ENCODE measurements around the gene RNF17.
"Not testable (repeated sequence)": the region's sequence is repeated elsewhere in the genome, so short reads cannot be mapped to it uniquely, and the experiment has no call there.

RNF17 gene

GRCh38 chr13:24763596-24764275 is at the start of gene RNF17:
RNF17 (plus strand) TSS chr13:24764169; CDS start chr13:24764204, 35 bp downstream.
- no peak for FAIRE-seq
- no peak for DNase-seq (ENCODE audit: extremely low spot score, insufficient read length, low read depth)

- DNase-seq (ENCODE audit: extremely low spot score, insufficient read length, low read depth) (no peak), FAIRE-seq (no peak)
These were observed 48.0 kb upstream of the RNF17 start for GRCh38 chr13:24716011-24716410.

- no peak for DNase-seq (ENCODE audit: extremely low spot score, insufficient read length, low read depth)
These were observed 47.5 kb upstream of the RNF17 start for GRCh38 chr13:24716446-24716845.

GRCh38 chr13:24717217-24717616 is 46.8 kb upstream of the RNF17 start:
- FAIRE-seq (no peak), DNase-seq (ENCODE audit: extremely low spot score, insufficient read length, low read depth) (no peak)

More at GRCh38 chr13:24716446-24716845, 47.5 kb upstream of the RNF17 start:
- FAIRE-seq = no peak

- no peak for FAIRE-seq
- no peak for DNase-seq (ENCODE audit: extremely low spot score, insufficient read length, low read depth)
These were observed 45.6 kb upstream of the RNF17 start for GRCh38 chr13:24718192-24718965.

GRCh38 chr13:24719139-24719538 is 44.8 kb upstream of the RNF17 start:
- FAIRE-seq (no peak), DNase-seq (ENCODE audit: extremely low spot score, insufficient read length, low read depth) (no peak)

- DNase-seq (ENCODE audit: extremely low spot score, insufficient read length, low read depth) (no peak), FAIRE-seq (no peak)
These were observed 40.8 kb upstream of the RNF17 start for GRCh38 chr13:24723206-24723605.

- DNase-seq (ENCODE audit: extremely low spot score, insufficient read length, low read depth) (no peak), FAIRE-seq (no peak)
These were observed 39.3 kb upstream of the RNF17 start for GRCh38 chr13:24724714-24725113.

- no peak for FAIRE-seq
- DNase-seq (ENCODE audit: extremely low spot score, insufficient read length, low read depth) = no peak
These were observed 38.6 kb upstream of the RNF17 start for GRCh38 chr13:24725379-24725778.

GRCh38 chr13:24727731-24728601 is 36.0 kb upstream of the RNF17 start:
- FAIRE-seq (peak; percentile 84), DNase-seq (ENCODE audit: extremely low spot score, insufficient read length, low read depth) (peak; percentile 75)

GRCh38 chr13:24730873-24731567 is 32.9 kb upstream of the RNF17 start:
- FAIRE-seq = peak; percentile 82
- not testable (repeated sequence) for DNase-seq (ENCODE audit: extremely low spot score, insufficient read length, low read depth)

GRCh38 chr13:24734950-24735349 is 29.0 kb upstream of the RNF17 start:
- DNase-seq (ENCODE audit: extremely low spot score, insufficient read length, low read depth) = no peak
- FAIRE-seq = no peak

- FAIRE-seq (no peak), DNase-seq (ENCODE audit: extremely low spot score, insufficient read length, low read depth) (no peak)
These were observed 26.9 kb upstream of the RNF17 start for GRCh38 chr13:24737042-24737441.

- no peak for FAIRE-seq
- no peak for DNase-seq (ENCODE audit: extremely low spot score, insufficient read length, low read depth)
These were observed 25.6 kb upstream of the RNF17 start for GRCh38 chr13:24738366-24738847.

- DNase-seq (ENCODE audit: extremely low spot score, insufficient read length, low read depth) (no peak), FAIRE-seq (no peak)
These were observed 23.7 kb upstream of the RNF17 start for GRCh38 chr13:24740014-24740890.

GRCh38 chr13:24741016-24741662 is 22.8 kb upstream of the RNF17 start:
- FAIRE-seq (no peak), DNase-seq (ENCODE audit: extremely low spot score, insufficient read length, low read depth) (peak; percentile 26)

GRCh38 chr13:24741791-24742190 is 22.2 kb upstream of the RNF17 start:
- DNase-seq (ENCODE audit: extremely low spot score, insufficient read length, low read depth) (no peak), FAIRE-seq (no peak)

- no peak for FAIRE-seq
These were observed 21.7 kb upstream of the RNF17 start for GRCh38 chr13:24742294-24742693.

More at GRCh38 chr13:24742294-24742693, 21.7 kb upstream of the RNF17 start:
- DNase-seq (ENCODE audit: extremely low spot score, insufficient read length, low read depth) = no peak

Data from GM18507 (cell line).